ENCODE data around the gene DDI2.

Gene DDI2

GRCh38 chr1:15705184-15705566, 87.9 kb downstream of the DDI2 start:
- DNase-seq: no peak

GRCh38 chr1:15706751-15707150, 89.5 kb downstream of the DDI2 start:
- no peak for DNase-seq

- no peak for DNase-seq
Observed at GRCh38 chr1:15707239-15707925, 90.1 kb downstream of the DDI2 start.

GRCh38 chr1:15708486-15709137, 91.4 kb downstream of the DDI2 start:
- DNase-seq: no peak

- DNase-seq: no peak
Observed at GRCh38 chr1:15709226-15709625, 92.0 kb downstream of the DDI2 start.

- no peak for DNase-seq
Observed at GRCh38 chr1:15712168-15712567, 94.9 kb downstream of the DDI2 start.

GRCh38 chr1:15714406-15715136, 97.3 kb downstream of the DDI2 start:
- no peak for DNase-seq

GRCh38 chr1:15717418-15718125, 100.3 kb downstream of the DDI2 start:
- DNase-seq: no peak

GRCh38 chr1:15718199-15718601, 100.9 kb downstream of the DDI2 start:
- no peak for DNase-seq
